HepG2 (cell line): ENCODE results near the gene AP2A2.

Experiments used
- ATAD3A ChIP-seq: sonication (generic); formaldehyde crosslinking; IDR thresholded peaks from 2 replicates; pipeline ENCODE4 v1.4.0; 2020; ENCODE audit warnings: missing genetic modification reagents
- CCDC6 ChIP-seq: sonication (generic); formaldehyde crosslinking; IDR thresholded peaks from 2 replicates; pipeline ENCODE4 v1.8.1; 2022; ENCODE audit warnings: mild to moderate bottlenecking, missing genetic modification reagents, moderate library complexity
- CTCF ChIP-seq: sonication (generic); formaldehyde crosslinking; IDR thresholded peaks from 2 replicates; pipeline ENCODE4 v1.5.0; 2020; ENCODE audit warnings: mild to moderate bottlenecking, missing genetic modification reagents, moderate library complexity
- EZH2 ChIP-seq: conservative IDR thresholded peaks from 2 replicates; pipeline ENCODE4 v1.6.1; 2012; ENCODE audit warnings: mild to moderate bottlenecking, low read depth, low read length, moderate library complexity
- ISX ChIP-seq: sonication (generic); formaldehyde crosslinking; conservative IDR thresholded peaks from 2 replicates; pipeline ENCODE4 v1.5.0; 2020; ENCODE audit warnings: missing genetic modification reagents
- NFKBIZ ChIP-seq: IDR thresholded peaks from 2 replicates; pipeline ENCODE4 v1.6.1; 2018; ENCODE audit warnings: missing genetic modification reagents, missing compliant biosample characterization
- RNF2 ChIP-seq: fragments of 450-650 bp; conservative IDR thresholded peaks from 2 replicates; pipeline ENCODE4 v1.6.1; 2016; ENCODE audit warnings: low read depth
- ZBTB38 ChIP-seq: sonication (generic); formaldehyde crosslinking; IDR thresholded peaks from 2 replicates; pipeline ENCODE4 v1.5.1; 2020; ENCODE audit warnings: mild to moderate bottlenecking, missing genetic modification reagents
- ZFX ChIP-seq: sonication (generic); formaldehyde crosslinking; IDR thresholded peaks from 2 replicates; pipeline ENCODE4 v1.4.0; 2020; ENCODE audit warnings: mild to moderate bottlenecking, low read depth, missing genetic modification reagents, moderate library complexity
- ZNF24 ChIP-seq: fragments of 450-650 bp; IDR thresholded peaks from 2 replicates; pipeline ENCODE4 v1.6.1; 2017; ENCODE audit warnings: antibody characterized with exemption, mild to moderate bottlenecking
- ZNF274 ChIP-seq: sonication (generic); formaldehyde crosslinking; IDR thresholded peaks from 2 replicates; pipeline ENCODE4 v1.5.1; 2020; ENCODE audit warnings: mild to moderate bottlenecking, missing genetic modification reagents
- ZNF362 ChIP-seq: sonication (generic); formaldehyde crosslinking; IDR thresholded peaks from 2 replicates; pipeline ENCODE4 v1.4.0; 2020; ENCODE audit warnings: missing genetic modification reagents, mild to moderate bottlenecking, borderline replicate concordance

- no peak for TF ChIP-seq EZH2
- no peak for TF ChIP-seq ZFX (CRISPR knock-in tag)
- TF ChIP-seq ZNF274 (CRISPR knock-in tag): no peak
- no peak for TF ChIP-seq CCDC6 (CRISPR knock-in tag)
- TF ChIP-seq RNF2: no peak
- TF ChIP-seq CTCF: no peak
- no peak for TF ChIP-seq ISX (CRISPR knock-in tag)
- no peak for TF ChIP-seq NFKBIZ
- no peak for TF ChIP-seq ATAD3A (CRISPR knock-in tag)
- no peak for TF ChIP-seq ZBTB38
- no peak for TF ChIP-seq ZNF362
- no peak for TF ChIP-seq ZNF24
Observed at GRCh38 chr11:897253-898142, 28.2 kb upstream of the AP2A2 start.
